SW 1271 (cell line): ENCODE data around the gene SLC11A1.

Experiments
- DNase-seq, 2 experiments: peaks; one replicate each; lab custom pipeline; 2025; lab: John Stamatoyannopoulos, UW

SLC11A1 gene

GRCh38 chr2:218405086-218405745, 23.1 kb downstream of the SLC11A1 start:
- DNase-seq, result no peak

GRCh38 chr2:218405746-218406208, 23.7 kb downstream of the SLC11A1 start:
- DNase-seq, result no peak

- DNase-seq, result peak; percentile 78 to 92
These were observed 24.3 kb downstream of the SLC11A1 start for GRCh38 chr2:218406209-218406948.

GRCh38 chr2:218406949-218407618, 25.0 kb downstream of the SLC11A1 start:
- DNase-seq, result peak in 1 of 2 experiments; percentile 32

GRCh38 chr2:218407717-218408116, 25.6 kb downstream of the SLC11A1 start:
- no peak for DNase-seq

- no peak for DNase-seq
These were observed 36.2 kb downstream of the SLC11A1 start for GRCh38 chr2:218418321-218418716.

- no peak for DNase-seq
These were observed 36.8 kb downstream of the SLC11A1 start, which contains the start of gene VIL1 for GRCh38 chr2:218418717-218419458. TSS of gene VIL1 (plus strand) at chr2:218419123. CDS start at chr2:218423779, 4,656 bp downstream.

GRCh38 chr2:218419630-218420216, 37.6 kb downstream of the SLC11A1 start:
- no peak for DNase-seq

- no peak for DNase-seq
These were observed 39.0 kb downstream of the SLC11A1 start for GRCh38 chr2:218421027-218421426.

- DNase-seq, result no peak
These were observed 40.5 kb downstream of the SLC11A1 start for GRCh38 chr2:218422403-218423086.

- no peak for DNase-seq
These were observed 41.5 kb downstream of the SLC11A1 start for GRCh38 chr2:218423584-218423983.

GRCh38 chr2:218425531-218425930, 43.5 kb downstream of the SLC11A1 start:
- DNase-seq, result no peak

GRCh38 chr2:218427741-218428140, 45.7 kb downstream of the SLC11A1 start:
- no peak for DNase-seq

- DNase-seq, result no peak
These were observed 46.9 kb downstream of the SLC11A1 start for GRCh38 chr2:218428846-218429558.

GRCh38 chr2:218429911-218430692, 48.0 kb downstream of the SLC11A1 start:
- no peak for DNase-seq

GRCh38 chr2:218430721-218431120, 48.6 kb downstream of the SLC11A1 start:
- DNase-seq, result no peak

- no peak for DNase-seq
These were observed 49.8 kb downstream of the SLC11A1 start for GRCh38 chr2:218431878-218432277.

GRCh38 chr2:218432676-218433365, 50.7 kb downstream of the SLC11A1 start:
- DNase-seq, result no peak

- DNase-seq, result no peak
These were observed 52.4 kb downstream of the SLC11A1 start for GRCh38 chr2:218434456-218434855.
